Neural progenitor cell (in vitro differentiated cells): Measurements from ENCODE around the gene DPYSL5. TPM values are rescaled to one million over a fixed set of nuclear protein-coding genes. Genes with fewer than 3 reads are reported as not detected.
A peak's percentile ranks its signal among the peaks of the same experiment; 100 is the strongest.

Experiments
- DNase-seq: peaks from one replicate; pipeline ENCODE4 v3.0.0-alpha.2; 2016; ENCODE audit warnings: low spot score
- H2AFZ ChIP-seq: fragments of 200-600 bp; sonication (generic); replicated peaks from 2 replicates; pipeline ENCODE4 v1.6.1; 2016; ENCODE audit warnings: antibody characterized with exemption
- H3F3A ChIP-seq: fragments of 200-600 bp; sonication (generic); 2 replicates; pipeline ENCODE4 v1.6.1; 2016; ENCODE audit warnings: antibody characterized with exemption, low read depth
- H3K27ac ChIP-seq: fragments of 200-600 bp; sonication (generic); 2 replicates; pipeline ENCODE4 v1.5.1; 2016; ENCODE audit warnings: mild to moderate bottlenecking
- H3K27me3 ChIP-seq: fragments of 200-600 bp; sonication (generic); 2 replicates; pipeline ENCODE4 v1.6.1; 2016; ENCODE audit warnings: mild to moderate bottlenecking, moderate library complexity
- H3K36me3 ChIP-seq: fragments of 200-600 bp; sonication (generic); 2 replicates; pipeline ENCODE4 v1.5.1; 2016
- H3K4me1 ChIP-seq: fragments of 200-600 bp; sonication (generic); 2 replicates; pipeline ENCODE4 v1.6.1; 2016; ENCODE audit warnings: mixed run types
- H3K4me2 ChIP-seq: fragments of 200-600 bp; sonication (generic); 2 replicates; pipeline ENCODE4 v1.6.1; 2016
- H3K4me3 ChIP-seq: fragments of 200-600 bp; sonication (generic); 2 replicates; pipeline ENCODE4 v1.5.1; 2016
- H3K79me2 ChIP-seq: fragments of 200-600 bp; sonication (generic); 2 replicates; pipeline ENCODE4 v1.6.1; 2016; ENCODE audit warnings: low read depth
- H3K9ac ChIP-seq: fragments of 200-600 bp; sonication (generic); 2 replicates; pipeline ENCODE4 v1.6.1; 2016
- H3K9me3 ChIP-seq: fragments of 200-600 bp; sonication (generic); 2 replicates; pipeline ENCODE4 v1.5.1; 2016; ENCODE audit warnings: low read depth
- H4K20me1 ChIP-seq: fragments of 200-600 bp; sonication (generic); 2 replicates; pipeline ENCODE4 v1.6.1; 2016; ENCODE audit warnings: low read depth
- H3K27ac Mint-ChIP-seq: 3 replicates; pipeline ENCODE4 v1.8.0; 2021; ENCODE audit warnings: mixed read lengths
- H3K27me3 Mint-ChIP-seq: 2 replicates; pipeline ENCODE4 v1.8.0; 2022; ENCODE audit warnings: low read depth, mild to moderate bottlenecking, inconsistent platforms, moderate library complexity, mixed read lengths; ENCODE audit not compliant: insufficient read depth
- H3K36me3 Mint-ChIP-seq: 3 replicates; pipeline ENCODE4 v1.8.0; 2021; ENCODE audit warnings: mixed read lengths
- H3K4me1 Mint-ChIP-seq: 3 replicates; pipeline ENCODE4 v1.8.0; 2021; ENCODE audit warnings: mixed read lengths
- H3K4me3 Mint-ChIP-seq: 3 replicates; pipeline ENCODE4 v1.8.0; 2021; ENCODE audit warnings: mild to moderate bottlenecking, moderate library complexity, mixed read lengths
- H3K9me3 Mint-ChIP-seq: 3 replicates; pipeline ENCODE4 v1.8.0; 2020; ENCODE audit warnings: mixed read lengths
- CTCF ChIP-seq: fragments of 200-600 bp; sonication (generic); IDR thresholded peaks from 2 replicates; pipeline ENCODE4 v1.5.1; 2017; ENCODE audit warnings: antibody characterized with exemption, mild to moderate bottlenecking
- EZH2 ChIP-seq: fragments of 200-600 bp; sonication (generic); IDR thresholded peaks from 2 replicates; pipeline ENCODE4 v1.6.1; 2017; ENCODE audit warnings: antibody characterized with exemption, mild to moderate bottlenecking, moderate library complexity
- EZH2phosphoT487 ChIP-seq: fragments of 200-600 bp; sonication (generic); IDR thresholded peaks from 2 replicates; pipeline ENCODE4 v1.6.1; 2017; ENCODE audit warnings: antibody characterized with exemption
- total RNA-seq: library from RNA; depleted of rRNA; stranded (reverse); fragments of >200 nt; gene quantifications from 2 replicates; pipeline ENCODE4 v1.2.3, GENCODE V29; 2015; ENCODE audit warnings: low replicate concordance

DPYSL5 gene
- total RNA-seq, 1 donor from 2014 or later, result 46.3 TPM

GRCh38 chr2:26932974-26933373, 85.0 kb downstream of the DPYSL5 start:
- DNase-seq, result no peak
- TF ChIP-seq EZH2, result no peak
- H3K27me3 Mint-ChIP-seq, result peaks cover 5% of the 10 kb centered on the region

GRCh38 chr2:26933431-26934334, 85.8 kb downstream of the DPYSL5 start:
- H3K4me1 ChIP-seq, result no peaks in the 10 kb centered on the region
- no peaks in the 10 kb centered on the region for H3K9me3 ChIP-seq
- H3K79me2 ChIP-seq, result no peaks in the 10 kb centered on the region
- peak overlapping the region; percentile 62 for H3K27ac Mint-ChIP-seq
- H3K4me1 Mint-ChIP-seq, result peaks cover 12% of the 10 kb centered on the region
- no peaks in the 10 kb centered on the region for H3F3A ChIP-seq
- no peaks in the 10 kb centered on the region for H3K27me3 ChIP-seq
- H3K27ac ChIP-seq, result no peak overlapping the region
- peaks cover 5% of the 10 kb centered on the region for H3K27me3 Mint-ChIP-seq
- no peaks in the 10 kb centered on the region for H3K36me3 ChIP-seq
- no peaks in the 10 kb centered on the region for H3K9me3 Mint-ChIP-seq
- H3K9ac ChIP-seq, result no peak overlapping the region
- no peak for DNase-seq
- H3K4me3 ChIP-seq, result no peak overlapping the region
- H2AFZ ChIP-seq, result no peak overlapping the region
- no peak overlapping the region for H3K4me2 ChIP-seq
- H3K4me3 Mint-ChIP-seq, result no peak overlapping the region
- TF ChIP-seq EZH2, result no peak
- TF ChIP-seq CTCF, result no peak
- TF ChIP-seq EZH2phosphoT487, result no peak
- peaks cover 42% of the 10 kb centered on the region for H4K20me1 ChIP-seq
- H3K36me3 Mint-ChIP-seq, result peaks cover 37% of the 10 kb centered on the region

More at GRCh38 chr2:26932974-26933373, 85.0 kb downstream of the DPYSL5 start:
- Histone ChIP-seq H3K9ac (no peak overlapping the region), H4K20me1 (peaks cover 38% of the 10 kb centered on the region), H3K36me3 (no peaks in the 10 kb centered on the region), H3K4me3 (no peak overlapping the region), H3K4me1 (no peaks in the 10 kb centered on the region), H3K79me2 (no peaks in the 10 kb centered on the region), H3K27me3 (no peaks in the 10 kb centered on the region), H3K4me2 (no peak overlapping the region), H3K27ac (no peak overlapping the region), H3F3A (no peaks in the 10 kb centered on the region), H3K9me3 (no peaks in the 10 kb centered on the region), H2AFZ (no peak overlapping the region)
- H3K4me3 Mint-ChIP-seq, result no peak overlapping the region
- peaks cover 15% of the 10 kb centered on the region for H3K4me1 Mint-ChIP-seq
- H3K9me3 Mint-ChIP-seq, result no peaks in the 10 kb centered on the region
- peaks cover 40% of the 10 kb centered on the region for H3K36me3 Mint-ChIP-seq
- no peak overlapping the region for H3K27ac Mint-ChIP-seq

GRCh38 chr2:26934335-26934724, 86.4 kb downstream of the DPYSL5 start:
- Histone ChIP-seq H3K27me3 (no peaks in the 10 kb centered on the region), H3F3A (no peaks in the 10 kb centered on the region), H4K20me1 (peaks cover 39% of the 10 kb centered on the region), H3K9ac (no peak overlapping the region), H3K4me1 (no peaks in the 10 kb centered on the region), H3K4me2 (no peak overlapping the region), H3K27ac (no peak overlapping the region), H3K4me3 (no peak overlapping the region), H2AFZ (no peak overlapping the region), H3K36me3 (no peaks in the 10 kb centered on the region), H3K79me2 (no peaks in the 10 kb centered on the region), H3K9me3 (no peaks in the 10 kb centered on the region)
- TF ChIP-seq CTCF (no peak), EZH2phosphoT487 (no peak), EZH2 (no peak)
- peaks cover 8% of the 10 kb centered on the region for H3K27me3 Mint-ChIP-seq
- H3K4me1 Mint-ChIP-seq, result peaks cover 9% of the 10 kb centered on the region
- DNase-seq, result no peak
- peaks cover 37% of the 10 kb centered on the region for H3K36me3 Mint-ChIP-seq
- peak overlapping the region; percentile 62 for H3K27ac Mint-ChIP-seq
- H3K4me3 Mint-ChIP-seq, result peak overlapping the region; percentile 31
- no peaks in the 10 kb centered on the region for H3K9me3 Mint-ChIP-seq

- Histone ChIP-seq H3K4me1 (no peaks in the 10 kb centered on the region), H3K4me3 (no peak overlapping the region), H3K4me2 (no peak overlapping the region), H4K20me1 (peaks cover 38% of the 10 kb centered on the region), H3K36me3 (no peaks in the 10 kb centered on the region), H3K9me3 (no peaks in the 10 kb centered on the region), H3K79me2 (no peaks in the 10 kb centered on the region), H3F3A (no peaks in the 10 kb centered on the region), H3K27ac (no peak overlapping the region), H3K9ac (no peak overlapping the region), H2AFZ (no peak overlapping the region), H3K27me3 (no peaks in the 10 kb centered on the region)
- Mint-ChIP-seq H3K9me3 (no peaks in the 10 kb centered on the region), H3K27ac (peak overlapping the region; percentile 46), H3K4me3 (no peak overlapping the region), H3K27me3 (peaks cover 8% of the 10 kb centered on the region), H3K36me3 (peaks cover 37% of the 10 kb centered on the region), H3K4me1 (peaks cover 3% of the 10 kb centered on the region)
- no peak for TF ChIP-seq EZH2phosphoT487
- no peak for TF ChIP-seq EZH2
- no peak for TF ChIP-seq CTCF
- DNase-seq, result no peak
These were observed 87.1 kb downstream of the DPYSL5 start for GRCh38 chr2:26934985-26935384.
